Kidney epithelial cell (primary cell): ENCODE results near the gene UBE2E1. TPM values are rescaled to one million over a fixed set of nuclear protein-coding genes. Genes with fewer than 3 reads are reported as not detected.

Experiments
- DNase-seq: peaks from one replicate; pipeline ENCODE4 v3.0.0-alpha.2; 2010; ENCODE audit warnings: low read depth
- H3K27me3 ChIP-seq: 2 replicates; pipeline ENCODE4 v1.6.0; 2011; ENCODE audit warnings: low read length; ENCODE audit not compliant: control insufficient read depth, insufficient read depth
- H3K36me3 ChIP-seq: 2 replicates; pipeline ENCODE4 v1.5.1; 2011; ENCODE audit warnings: low read length; ENCODE audit not compliant: control insufficient read depth, insufficient read depth
- H3K4me3 ChIP-seq: 2 replicates; pipeline ENCODE4 v1.5.1; 2011; ENCODE audit warnings: low read depth, mild to moderate bottlenecking, control low read depth, low read length
- CTCF ChIP-seq: IDR thresholded peaks from 2 replicates; pipeline ENCODE4 v1.5.1; 2011; ENCODE audit warnings: mild to moderate bottlenecking, moderate library complexity, low read length, control low read depth, inconsistent platforms; ENCODE audit not compliant: insufficient read depth, poor library complexity, severe bottlenecking
- total RNA-seq: library from RNA; depleted of rRNA; stranded (reverse); fragments of >200 nt; gene quantifications from 2 replicates; pipeline ENCODE4 v1.2.3, GENCODE V29; 2015

The UBE2E1 gene
- total RNA-seq, 1 donor from 2014 or later = 68.4 TPM

GRCh38 chr3:23798456-23798855 lies 7.3 kb upstream of the UBE2E1 start:
- DNase-seq = no peak
- H3K36me3 ChIP-seq = no peaks in the 10 kb centered on the region
- TF ChIP-seq CTCF = no peak
- H3K27me3 ChIP-seq = no peaks in the 10 kb centered on the region
- H3K4me3 ChIP-seq = no peak overlapping the region

- DNase-seq = no peak
- Histone ChIP-seq H3K36me3 (no peaks in the 10 kb centered on the region), H3K4me3 (no peak overlapping the region), H3K27me3 (no peaks in the 10 kb centered on the region)
- TF ChIP-seq CTCF = no peak
Measured at GRCh38 chr3:23798876-23799275, 6.9 kb upstream of the UBE2E1 start.

- Histone ChIP-seq H3K36me3 (no peaks in the 10 kb centered on the region), H3K4me3 (no peak overlapping the region), H3K27me3 (no peaks in the 10 kb centered on the region)
- DNase-seq = no peak
- peak; percentile 15 for TF ChIP-seq CTCF
Measured at GRCh38 chr3:23800731-23801130, 5.0 kb upstream of the UBE2E1 start.

- Histone ChIP-seq H3K4me3 (no peak overlapping the region), H3K36me3 (no peaks in the 10 kb centered on the region), H3K27me3 (no peaks in the 10 kb centered on the region)
- TF ChIP-seq CTCF = no peak
- no peak for DNase-seq
Measured at GRCh38 chr3:23804441-23805209, 1.1 kb upstream of the UBE2E1 start.

GRCh38 chr3:23805210-23805632 lies 534 bp upstream of the UBE2E1 start:
- Histone ChIP-seq H3K4me3 (peak overlapping the region; percentile 75), H3K27me3 (no peaks in the 10 kb centered on the region), H3K36me3 (no peaks in the 10 kb centered on the region)
- TF ChIP-seq CTCF = no peak
- DNase-seq = no peak
